HG03066 (cell line): ENCODE measurements around the gene ITGA1.
A peak's percentile ranks its signal among the peaks of the same experiment; 100 is the strongest.
"Not testable (repeated sequence)": the region's sequence is repeated elsewhere in the genome, so short reads cannot be mapped to it uniquely, and the experiment has no call there.

Experiments
- ATAC-seq: cut with Tn5 transposase; IDR thresholded peaks from one replicate; pipeline ENCODE4 v1.9.1; 2021; ENCODE audit warnings: low read depth; ENCODE audit not compliant: unreplicated experiment

ITGA1 gene

DNA sequence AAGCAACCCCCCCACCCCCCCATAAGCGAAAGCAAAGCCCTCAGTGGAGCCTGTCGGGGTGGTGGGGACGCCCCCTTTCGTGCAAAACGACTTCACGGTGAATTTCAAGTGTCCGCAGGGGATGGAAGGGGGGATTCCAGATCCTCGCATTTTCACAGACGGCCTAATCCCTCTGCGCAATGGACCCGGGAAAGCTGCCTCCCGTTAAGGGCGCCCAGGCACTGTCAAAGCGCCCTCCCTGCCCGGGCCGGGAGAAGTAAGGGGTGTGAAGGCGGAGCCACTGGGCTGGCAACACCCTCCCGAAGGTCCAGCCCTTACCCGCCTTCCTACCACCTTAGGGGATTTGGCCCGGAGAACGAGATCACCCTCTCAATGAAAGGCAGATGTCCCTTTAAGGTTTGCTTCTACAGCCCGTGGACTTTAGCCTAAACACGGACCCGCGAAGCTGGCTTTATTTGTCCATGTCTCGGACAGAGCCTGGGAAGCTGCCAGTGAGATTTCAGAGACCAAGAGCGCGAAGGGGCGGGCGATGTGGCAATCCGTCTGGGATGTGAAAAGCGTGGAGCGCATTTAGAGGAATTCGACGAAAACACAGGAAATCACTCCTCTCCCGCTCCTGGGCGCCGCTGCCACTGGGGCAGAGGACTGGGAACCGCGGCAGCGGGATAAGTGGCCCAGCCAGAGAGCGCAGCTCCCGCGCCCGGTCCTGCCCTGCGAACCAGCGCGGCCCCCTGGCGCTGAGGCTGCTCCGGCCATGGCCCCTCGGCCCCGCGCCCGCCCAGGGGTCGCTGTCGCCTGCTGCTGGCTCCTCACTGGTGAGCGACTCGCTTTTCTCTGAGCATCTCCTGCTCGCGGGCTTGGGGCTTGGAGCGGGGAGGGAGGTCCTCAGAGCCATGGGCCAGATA, at the start of gene ITGA1, which contains the start of gene PELO:
Gene ITGA1 (plus strand): TSS at position 317 of the 905 bp plus-strand sequence. CDS start 438 bp downstream, at position 755.
Gene PELO (plus strand): TSS at position 317 of the 905 bp plus-strand sequence. CDS start 12,479 bp downstream, outside the sequence.
- ATAC-seq, result peak; percentile 79

DNA sequence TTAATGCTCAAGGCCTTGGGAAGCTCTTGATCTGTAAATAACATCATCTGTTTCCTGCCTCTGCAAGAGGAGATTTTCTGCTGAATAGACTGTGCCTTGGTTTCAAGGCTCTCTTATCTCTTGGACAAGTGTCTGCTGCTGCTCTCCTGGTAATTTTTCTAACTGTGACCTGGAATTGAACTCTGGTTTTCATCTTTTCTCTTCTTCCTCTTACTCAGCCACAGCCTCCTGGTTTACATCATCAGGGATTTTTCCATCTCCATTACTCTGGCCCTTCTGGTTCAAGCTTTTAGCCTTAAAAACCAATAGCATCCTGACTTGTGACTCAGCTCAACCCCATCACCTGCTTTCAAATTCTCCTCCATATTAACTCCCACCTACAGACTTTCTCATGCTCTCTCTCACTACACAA, 49.6 kb upstream of the ITGA1 start:
- ATAC-seq, result peak; percentile 65

GRCh38 chr5:52740007-52740406, 47.7 kb upstream of the ITGA1 start:
- no peak for ATAC-seq

DNA sequence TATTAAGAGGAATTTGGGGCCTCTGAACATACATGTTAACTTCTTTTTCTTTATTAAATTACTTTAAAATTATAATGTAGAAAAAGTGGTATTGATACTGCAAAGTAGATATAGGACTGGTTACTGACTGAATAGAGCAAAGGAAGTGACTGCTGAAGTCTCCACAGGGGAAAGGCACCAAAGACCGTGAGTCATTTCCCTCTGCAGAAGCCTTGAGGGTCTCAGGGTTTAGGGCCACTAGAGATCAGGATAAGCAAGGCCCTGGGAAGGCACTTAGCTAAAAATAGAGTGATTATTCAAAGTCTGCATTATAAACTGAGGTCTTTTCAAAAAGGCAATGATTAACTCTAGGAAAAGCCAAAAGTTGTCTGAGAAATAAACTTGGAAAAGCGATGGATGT, 44.7 kb upstream of the ITGA1 start:
- ATAC-seq, result no peak

GRCh38 chr5:52743529-52743928, 44.2 kb upstream of the ITGA1 start:
- ATAC-seq, result no peak

GRCh38 chr5:52743970-52744369, 43.7 kb upstream of the ITGA1 start:
- peak; percentile 69 for ATAC-seq

- ATAC-seq, result not testable (repeated sequence)
Measured at GRCh38 chr5:52744867-52745458, 42.8 kb upstream of the ITGA1 start.

DNA sequence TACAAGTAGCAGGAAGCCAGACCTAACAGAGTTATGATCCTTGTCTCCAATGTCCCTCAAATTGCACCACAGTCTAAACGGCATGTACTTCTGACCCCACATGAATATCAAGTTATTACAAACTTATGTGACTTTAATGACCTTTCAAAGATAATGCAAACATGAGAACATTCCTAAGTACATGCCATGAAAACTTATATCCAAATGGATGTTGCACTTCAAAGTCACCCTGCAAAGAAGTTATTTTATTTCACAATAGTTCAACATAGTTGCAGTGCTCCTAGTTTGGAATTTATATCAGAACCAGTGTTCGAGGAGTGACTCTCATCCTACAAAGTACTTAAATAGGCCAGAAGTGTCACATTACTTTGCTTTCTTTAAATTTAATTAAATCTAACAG, 41.2 kb upstream of the ITGA1 start:
- no peak for ATAC-seq

DNA sequence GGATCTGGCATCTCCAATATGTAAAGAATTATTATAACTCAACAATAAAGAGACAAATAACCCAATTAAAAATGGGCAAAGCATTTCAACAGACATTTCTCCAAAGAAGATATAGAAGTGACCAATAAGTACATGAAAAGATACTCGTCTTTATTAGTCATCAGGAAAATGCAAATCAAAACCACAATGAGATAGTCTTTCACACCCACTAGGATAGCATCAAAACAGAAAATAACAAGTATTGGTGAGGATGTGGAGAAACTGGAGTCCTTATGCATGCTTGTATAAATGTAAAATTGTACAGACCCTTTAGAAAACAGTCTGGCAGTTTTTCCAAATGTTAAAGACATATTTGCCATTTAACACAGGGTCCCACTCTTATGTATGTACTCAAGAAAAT, 39.1 kb upstream of the ITGA1 start:
- no peak for ATAC-seq

GRCh38 chr5:52749666-52750065, 38.0 kb upstream of the ITGA1 start:
- ATAC-seq, result no peak

DNA sequence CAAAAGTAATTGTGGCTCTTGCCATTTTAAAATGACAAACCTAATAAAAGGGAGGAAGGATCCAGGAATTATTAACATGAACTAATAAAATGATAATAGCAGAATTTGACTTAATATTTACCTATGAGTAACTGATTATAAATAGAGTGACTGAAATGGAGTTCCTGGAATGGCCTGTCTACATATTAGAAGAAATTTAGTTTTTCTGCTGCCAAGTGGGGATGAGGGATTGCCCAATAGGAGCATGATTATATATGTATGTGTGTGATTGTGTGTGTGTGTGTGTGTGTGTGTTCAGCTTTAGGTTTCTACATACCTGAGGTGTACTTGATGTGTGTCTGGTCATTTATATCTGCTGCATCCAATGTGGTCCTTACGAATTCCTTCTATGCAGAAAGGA, 36.6 kb upstream of the ITGA1 start:
- no peak for ATAC-seq

GRCh38 chr5:52754051-52754450, 33.7 kb upstream of the ITGA1 start:
- no peak for ATAC-seq

GRCh38 chr5:52757527-52757926, 30.2 kb upstream of the ITGA1 start:
- ATAC-seq, result no peak

- ATAC-seq, result no peak
Measured at GRCh38 chr5:52758014-52758413, 29.7 kb upstream of the ITGA1 start.

GRCh38 chr5:52759331-52759730, 28.4 kb upstream of the ITGA1 start:
- no peak for ATAC-seq

DNA sequence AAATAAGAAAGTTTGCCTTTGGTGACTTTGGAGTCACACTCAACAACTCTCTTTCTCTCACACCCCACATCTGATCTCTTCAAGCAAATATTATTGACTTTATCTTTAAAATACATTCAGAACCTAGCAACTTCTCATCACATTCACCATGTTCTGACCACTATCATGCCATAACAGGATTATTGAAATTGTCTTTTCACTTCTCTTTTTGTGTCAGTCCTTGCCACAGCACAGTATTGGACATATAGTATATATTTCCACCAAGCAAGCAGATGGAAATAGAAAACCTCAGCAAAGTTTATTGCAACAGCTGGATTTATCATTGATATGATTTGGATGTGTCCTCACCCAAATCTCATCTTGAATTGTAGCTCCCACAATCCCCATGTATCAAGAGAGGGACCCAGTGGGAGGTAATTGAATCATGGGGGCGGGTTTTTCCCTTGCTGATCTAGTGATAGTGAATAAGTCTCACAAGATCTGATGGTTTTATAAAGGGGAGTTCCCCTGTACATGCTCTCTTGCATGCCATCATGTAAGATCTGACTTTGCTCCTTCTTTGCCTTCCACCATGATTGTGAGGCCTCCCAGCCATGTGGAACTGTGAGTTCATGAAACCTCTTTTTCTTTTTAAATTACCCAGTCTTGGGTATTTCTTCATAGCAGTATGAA, 26.9 kb upstream of the ITGA1 start:
- ATAC-seq, result peak; percentile 44

DNA sequence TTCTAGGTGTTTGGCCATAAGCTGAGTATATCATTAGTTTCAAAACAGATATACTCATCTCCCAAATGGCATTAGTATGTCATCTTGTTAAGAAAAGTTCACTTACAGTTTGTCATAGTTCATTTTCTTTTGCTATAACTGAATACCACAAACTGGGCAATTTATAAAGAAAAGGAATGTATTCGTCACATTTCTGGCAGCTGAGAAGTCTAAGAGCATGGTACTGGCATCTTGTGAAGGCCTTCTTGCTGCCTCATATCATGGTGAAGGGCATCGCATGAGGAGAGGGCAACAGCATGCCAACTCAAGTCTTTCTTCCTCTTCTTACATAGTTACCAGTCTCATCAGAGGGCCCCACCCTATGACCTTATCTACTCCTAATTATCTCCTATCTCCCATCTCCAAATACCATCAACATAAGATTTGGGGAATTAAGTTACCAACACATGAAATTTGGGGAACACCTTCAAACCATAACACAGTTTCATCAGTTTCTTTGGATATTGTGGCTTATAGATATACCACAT, 20.4 kb upstream of the ITGA1 start:
- no peak for ATAC-seq

GRCh38 chr5:52767766-52768480, 19.8 kb upstream of the ITGA1 start:
- no peak for ATAC-seq

GRCh38 chr5:52769061-52769460, 18.7 kb upstream of the ITGA1 start:
- no peak for ATAC-seq

DNA sequence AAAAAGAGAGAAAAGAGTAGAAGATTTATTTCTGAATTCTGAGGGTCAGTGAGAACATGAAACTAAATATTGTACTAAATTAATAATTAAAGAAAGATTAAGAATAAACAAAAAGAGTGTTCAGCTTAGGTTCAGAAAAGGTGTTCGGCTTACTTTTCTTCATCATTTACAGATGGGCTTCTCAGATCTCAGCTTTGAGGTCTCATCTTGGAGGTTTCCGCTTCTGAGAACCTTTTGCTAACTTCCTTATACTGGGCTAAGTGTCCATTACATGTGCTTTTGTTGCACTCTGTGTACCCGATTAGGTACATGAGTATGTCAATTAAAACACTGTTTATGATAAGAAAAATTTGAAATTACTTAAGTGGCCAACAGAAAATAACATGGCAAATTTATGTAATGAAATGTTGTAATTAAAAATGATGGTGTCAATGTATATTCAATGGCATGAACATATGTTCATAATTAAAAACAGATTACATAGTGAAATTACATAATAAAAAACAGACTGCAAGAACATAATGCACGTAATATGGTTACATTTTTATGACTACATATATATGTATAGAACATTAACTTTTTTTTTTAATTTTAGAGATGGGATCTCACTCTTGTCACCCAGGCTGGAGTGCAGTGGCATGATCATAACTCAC, 17.3 kb upstream of the ITGA1 start:
- ATAC-seq, result no peak
